Esophagus mucosa (tissue), 1 donor: ENCODE results near the gene NAA60. TPM values are rescaled to one million over a fixed set of nuclear protein-coding genes. Genes with fewer than 3 reads are reported as not detected.

Source experiments
- total RNA-seq: library from RNA; stranded (reverse); gene quantifications from one replicate; pipeline ENCODE4 v1.2.4, GENCODE V29; 2023
- donor health status: DM: yes; HTN: yes; CAD: no.

NAA60 gene
- total RNA-seq, 1 donor from 2014 or later: 24.5 TPM

Other genes with a start within 250 kb of the NAA60 start
- 4.1 TPM for gene ZNF200, start 208.5 kb upstream of the NAA60 start, total RNA-seq
- gene MEFV, start 187.0 kb upstream of the NAA60 start, total RNA-seq: 0.52 TPM
- 9.3 TPM for gene ZNF263, start 160.2 kb upstream of the NAA60 start, total RNA-seq
- 1.1 TPM for gene TIGD7, start 138.2 kb upstream of the NAA60 start, total RNA-seq
- gene ZNF75A, start 138.2 kb upstream of the NAA60 start, total RNA-seq: 10.4 TPM
- not detected for gene OR2C1, start 87.8 kb upstream of the NAA60 start, total RNA-seq
- 5.8 TPM for gene ZSCAN32, start 42.7 kb upstream of the NAA60 start, total RNA-seq
- 4.0 TPM for gene ZNF174, start 42.5 kb upstream of the NAA60 start, total RNA-seq
- 1.00 TPM for gene ZNF597, start 176 bp upstream of the NAA60 start, total RNA-seq
- gene C16orf90, start 51.8 kb downstream of the NAA60 start, total RNA-seq: not detected
- 8.0 TPM for gene CLUAP1, start 57.3 kb downstream of the NAA60 start, total RNA-seq
- gene NLRC3, start 133.7 kb downstream of the NAA60 start, total RNA-seq: 0.48 TPM
- 4.0 TPM for gene SLX4, start 167.9 kb downstream of the NAA60 start, total RNA-seq
- 7.9 TPM for gene DNASE1, start 211.0 kb downstream of the NAA60 start, total RNA-seq